Activated CD8-positive, alpha-beta memory T cell treated with anti-CD3 and anti-CD28 coated beads for 36 hours (primary cell): ENCODE measurements around the gene TMPRSS6. TPM values are rescaled to one million over a fixed set of nuclear protein-coding genes. Genes with fewer than 3 reads are reported as not detected.

Experiments used
- CTCF ChIA-PET: fragments of 350-600 bp; sonication (Branson Sonifier 250); formaldehyde crosslinking; loops from one replicate; lab custom pipeline; 2021; ENCODE audit warnings: antibody characterized with exemption; lab: Charles Lee
- POLR2A ChIA-PET: fragments of 350-600 bp; sonication (Branson Sonifier 250); formaldehyde crosslinking; loops from one replicate; lab custom pipeline; 2021; ENCODE audit warnings: antibody characterized with exemption; lab: Charles Lee
- total RNA-seq, 2 experiments: library from RNA; stranded (reverse); gene quantifications; one replicate each; pipeline ENCODE4 v1.2.3, GENCODE V29; 2021

TMPRSS6 gene
- 1 to 10 TPM in 1 of 2 experiments, under 1 TPM in 1; 0.88 to 1.1 TPM for total RNA-seq

GRCh38 chr22:37109242-37109917 lies at the start of gene TMPRSS6:
TMPRSS6 (minus strand) TSS chr22:37109713; CDS start chr22:37103417, 6,296 bp downstream.
- ChIA-PET POLR2A (no interaction called here), CTCF (interaction anchor here (1.2 kb wide), 1 partner anchor 10 kb away, joined by 4 read pairs; no protein-coding TSS in a partner anchor)

GRCh38 chr22:37158963-37159290 lies 49.4 kb upstream of the TMPRSS6 start:
- CTCF ChIA-PET: no interaction called here
- POLR2A ChIA-PET: no interaction called here

- ChIA-PET POLR2A (no interaction called here), CTCF (interaction anchor here (0.6 to 1.3 kb wide), 2 partner anchors 103 to 178 kb away, joined by 3 to 4 read pairs; no protein-coding TSS in a partner anchor)
These were observed 48.2 kb upstream of the TMPRSS6 start for GRCh38 chr22:37157516-37158285.

GRCh38 chr22:37156686-37157435 lies 47.3 kb upstream of the TMPRSS6 start:
- CTCF ChIA-PET: interaction anchor here (1.2 to 1.3 kb wide), 2 partner anchors 8 to 104 kb away, joined by 4 read pairs; no protein-coding TSS in a partner anchor
- POLR2A ChIA-PET: no interaction called here

- POLR2A ChIA-PET: interaction anchor here (0.6 kb wide), 1 partner anchor 664 kb away, joined by 3 read pairs; no protein-coding TSS in a partner anchor
- CTCF ChIA-PET: interaction anchor here (1.2 kb wide), 2 partner anchors 9 to 11 kb away, joined by 3 to 4 read pairs; no protein-coding TSS in a partner anchor
These were observed 46.5 kb upstream of the TMPRSS6 start for GRCh38 chr22:37155971-37156370.

GRCh38 chr22:37154925-37155712 lies 45.6 kb upstream of the TMPRSS6 start:
- POLR2A ChIA-PET: interaction anchor here (0.8 kb wide), 1 partner anchor 9 kb away, joined by 3 read pairs; no protein-coding TSS in a partner anchor
- CTCF ChIA-PET: interaction anchor here (0.9 to 1.2 kb wide), 2 partner anchors 8 to 11 kb away, joined by 3 read pairs; no protein-coding TSS in a partner anchor

GRCh38 chr22:37153901-37154300 lies 44.4 kb upstream of the TMPRSS6 start:
- POLR2A ChIA-PET: no interaction called here

GRCh38 chr22:37151401-37151800 lies 41.9 kb upstream of the TMPRSS6 start:
- ChIA-PET POLR2A (interaction anchor here (0.6 kb wide), 1 partner anchor 11 kb away, joined by 3 read pairs; no protein-coding TSS in a partner anchor), CTCF (interaction anchor here (1.2 to 7.2 kb wide), 4 partner anchors 10 to 48 kb away, joined by 4 to 79 read pairs (median 21); no protein-coding TSS in a partner anchor)

More at GRCh38 chr22:37153901-37154300, 44.4 kb upstream of the TMPRSS6 start:
- CTCF ChIA-PET: interaction anchor here (0.9 kb wide), 1 partner anchor 9 kb away, joined by 3 read pairs; no protein-coding TSS in a partner anchor

GRCh38 chr22:37150701-37151100 lies 41.2 kb upstream of the TMPRSS6 start:
- ChIA-PET POLR2A (interaction anchor here (0.7 to 6.8 kb wide), 7 partner anchors 13 to 90 kb away, joined by 3 to 161 read pairs (median 4); no protein-coding TSS in a partner anchor), CTCF (interaction anchor here (1.5 to 7.2 kb wide), 4 partner anchors 11 to 47 kb away, joined by 4 to 79 read pairs (median 24); no protein-coding TSS in a partner anchor)

- POLR2A ChIA-PET: interaction anchor here (0.8 to 6.8 kb wide), 10 partner anchors 10 to 98 kb away, joined by 4 to 161 read pairs (median 12); partner anchors contain the start of gene RAC2
- CTCF ChIA-PET: interaction anchor here (0.7 to 7.2 kb wide), 16 partner anchors 10 to 127 kb away, joined by 3 to 79 read pairs (median 4); no protein-coding TSS in a partner anchor
These were observed 39.5 kb upstream of the TMPRSS6 start for GRCh38 chr22:37148742-37149665.

GRCh38 chr22:37148031-37148651 lies 38.6 kb upstream of the TMPRSS6 start:
- ChIA-PET POLR2A (interaction anchor here (0.6 to 6.8 kb wide), 11 partner anchors 11 to 531 kb away, joined by 3 to 161 read pairs (median 10); partner anchors contain the start of gene RAC2), CTCF (interaction anchor here (0.8 to 7.2 kb wide), 9 partner anchors 14 to 126 kb away, joined by 3 to 79 read pairs (median 4); no protein-coding TSS in a partner anchor)

- ChIA-PET CTCF (interaction anchor here (0.6 to 7.2 kb wide), 9 partner anchors 15 to 128 kb away, joined by 3 to 79 read pairs (median 7); partner anchors contain the start of gene MPST), POLR2A (interaction anchor here (0.6 to 6.8 kb wide), 10 partner anchors 10 to 531 kb away, joined by 3 to 161 read pairs (median 6); no protein-coding TSS in a partner anchor)
These were observed 37.9 kb upstream of the TMPRSS6 start for GRCh38 chr22:37147186-37147990.

GRCh38 chr22:37146507-37147180 lies 37.1 kb upstream of the TMPRSS6 start:
- ChIA-PET CTCF (interaction anchor here (1.1 to 7.2 kb wide), 6 partner anchors 15 to 68 kb away, joined by 3 to 79 read pairs (median 28); no protein-coding TSS in a partner anchor), POLR2A (interaction anchor here (0.6 to 6.8 kb wide), 10 partner anchors 9 to 460 kb away, joined by 3 to 161 read pairs (median 6); no protein-coding TSS in a partner anchor)

GRCh38 chr22:37146051-37146385 lies 36.5 kb upstream of the TMPRSS6 start:
- ChIA-PET CTCF (interaction anchor here (0.7 to 7.2 kb wide), 10 partner anchors 12 to 124 kb away, joined by 3 to 79 read pairs (median 4); no protein-coding TSS in a partner anchor), POLR2A (interaction anchor here (0.6 to 6.8 kb wide), 7 partner anchors 15 to 461 kb away, joined by 3 to 161 read pairs (median 6); no protein-coding TSS in a partner anchor)
